ENCODE results near the gene DEGS2. TPM values are rescaled to one million over a fixed set of nuclear protein-coding genes. Genes with fewer than 3 reads are reported as not detected.

DEGS2 gene
- total and polyA plus RNA-seq, 10 donors = 0.33 to 3.2 (median 1.3) TPM

DNA sequence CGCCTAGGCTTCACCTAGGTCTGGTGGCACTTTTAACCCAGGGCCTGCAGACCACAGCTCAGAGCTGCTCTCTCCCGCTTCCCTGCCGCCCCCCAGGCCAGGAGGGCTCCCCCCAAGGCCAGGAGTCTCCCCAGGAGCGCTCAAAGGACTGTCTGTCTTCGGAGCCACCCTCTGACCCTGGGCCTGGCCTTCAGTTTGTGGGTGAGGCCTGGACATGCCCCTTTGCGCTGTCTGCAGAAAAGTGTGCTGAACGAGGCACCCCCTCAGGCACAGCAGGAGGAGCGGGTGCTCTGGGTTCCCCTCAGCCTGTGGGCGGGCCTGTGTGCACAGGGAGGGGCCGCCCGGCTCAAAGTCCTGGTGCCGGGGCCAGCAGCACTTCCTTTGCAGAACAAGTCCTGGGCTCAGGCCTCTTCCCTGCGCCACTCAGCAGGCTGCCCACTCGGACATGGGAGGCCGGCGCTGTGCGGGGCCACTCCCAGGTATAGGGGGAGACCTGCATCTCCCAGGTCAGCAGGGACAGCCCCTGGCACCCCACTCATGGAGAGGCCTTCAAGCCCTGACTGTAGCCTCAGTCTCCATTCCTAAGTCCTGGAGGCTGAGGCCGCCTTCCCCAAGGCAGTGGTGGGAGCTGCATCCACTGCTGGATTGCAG, 14.3 kb downstream of the DEGS2 start:
- WGBS, 5 donors = 59 to 90% (median 81%) methylated on average over 8 to 18 of the region's 18 CpGs

DNA sequence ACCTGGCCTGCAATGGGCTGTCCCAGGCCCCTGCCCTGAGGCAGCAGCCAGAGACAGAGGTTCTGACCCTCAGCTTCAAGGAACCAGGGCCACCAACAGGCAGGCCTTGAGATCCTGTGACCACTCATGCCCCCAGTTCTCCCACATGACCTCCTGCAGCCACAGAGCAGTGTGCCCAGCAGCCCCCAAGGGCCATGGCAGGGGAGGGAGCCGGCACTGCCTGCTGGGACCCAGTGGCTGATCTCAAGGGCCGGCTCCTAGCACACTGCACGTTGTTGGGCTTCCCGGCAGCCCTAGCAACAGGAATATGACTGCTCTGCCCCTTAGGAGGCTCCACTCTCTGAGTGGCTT, 14.8 kb downstream of the DEGS2 start:
- Histone ChIP-seq H3K27me3 (replicated peaks in 1 of 7) (no peaks in the 10 kb centered on the region), H3K27ac (peak overlapping the region in 4 of 8 donors; percentile 14 to 42 (median 34)), H3K9me3 (no peaks in the 10 kb centered on the region), H3K4me3 (no peak overlapping the region), H3K36me3 (peaks cover 0 to 66% (median 46%) of the 10 kb centered on the region in 6 donors), H3K4me1 (peaks cover 9 to 85% (median 39%) of the 10 kb centered on the region in 6 donors)
- no peak for DNase-seq
- TF ChIP-seq POLR2AphosphoS5 (IDR thresholded peaks at IDR 0.05) (peak in 1 of 3 donors; percentile 32), POLR2A (IDR thresholded peaks at IDR 0.05) (no peak)
- TF ChIP-seq, protein P1, sequence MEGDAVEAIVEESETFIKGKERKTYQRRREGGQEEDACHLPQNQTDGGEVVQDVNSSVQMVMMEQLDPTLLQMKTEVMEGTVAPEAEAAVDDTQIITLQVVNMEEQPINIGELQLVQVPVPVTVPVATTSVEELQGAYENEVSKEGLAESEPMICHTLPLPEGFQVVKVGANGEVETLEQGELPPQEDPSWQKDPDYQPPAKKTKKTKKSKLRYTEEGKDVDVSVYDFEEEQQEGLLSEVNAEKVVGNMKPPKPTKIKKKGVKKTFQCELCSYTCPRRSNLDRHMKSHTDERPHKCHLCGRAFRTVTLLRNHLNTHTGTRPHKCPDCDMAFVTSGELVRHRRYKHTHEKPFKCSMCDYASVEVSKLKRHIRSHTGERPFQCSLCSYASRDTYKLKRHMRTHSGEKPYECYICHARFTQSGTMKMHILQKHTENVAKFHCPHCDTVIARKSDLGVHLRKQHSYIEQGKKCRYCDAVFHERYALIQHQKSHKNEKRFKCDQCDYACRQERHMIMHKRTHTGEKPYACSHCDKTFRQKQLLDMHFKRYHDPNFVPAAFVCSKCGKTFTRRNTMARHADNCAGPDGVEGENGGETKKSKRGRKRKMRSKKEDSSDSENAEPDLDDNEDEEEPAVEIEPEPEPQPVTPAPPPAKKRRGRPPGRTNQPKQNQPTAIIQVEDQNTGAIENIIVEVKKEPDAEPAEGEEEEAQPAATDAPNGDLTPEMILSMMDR (IDR thresholded peaks at IDR 0.05 in 8 of 11, conservative IDR thresholded peaks at IDR 0.05 in 3 of 11) = no peak
- 48 to 82% (median 69%) methylated on average over 4 of the region's 4 CpGs for WGBS, 5 donors
- intact Hi-C loops (cut with DNase I; ENCODE audit: low total_unique reads) = no loop called here

More for the DNA sequence above, 14.3 kb downstream of the DEGS2 start:
- peaks cover 0 to 2% (median 0%) of the 10 kb centered on the region in 7 donors for H3K27me3 ChIP-seq (replicated peaks in 1 of 7)
- H3K4me1 ChIP-seq = peaks cover 9 to 85% (median 39%) of the 10 kb centered on the region in 6 donors
- H3K9me3 ChIP-seq = no peaks in the 10 kb centered on the region
- H3K27ac ChIP-seq = peak overlapping the region in 4 of 8 donors; percentile 14 to 42 (median 34)
- intact Hi-C loops (cut with DNase I; ENCODE audit: low total_unique reads) = no loop called here
- DNase-seq = peak; percentile 84
- peaks cover 0 to 61% (median 44%) of the 10 kb centered on the region in 6 donors for H3K36me3 ChIP-seq
- H3K4me3 ChIP-seq = no peak overlapping the region
- peak in 2 of 3 donors; percentile 24 to 40 for TF ChIP-seq POLR2AphosphoS5 (IDR thresholded peaks at IDR 0.05)
- TF ChIP-seq, protein P1 (IDR thresholded peaks at IDR 0.05 in 8 of 11, conservative IDR thresholded peaks at IDR 0.05 in 3 of 11) = no peak

DNA sequence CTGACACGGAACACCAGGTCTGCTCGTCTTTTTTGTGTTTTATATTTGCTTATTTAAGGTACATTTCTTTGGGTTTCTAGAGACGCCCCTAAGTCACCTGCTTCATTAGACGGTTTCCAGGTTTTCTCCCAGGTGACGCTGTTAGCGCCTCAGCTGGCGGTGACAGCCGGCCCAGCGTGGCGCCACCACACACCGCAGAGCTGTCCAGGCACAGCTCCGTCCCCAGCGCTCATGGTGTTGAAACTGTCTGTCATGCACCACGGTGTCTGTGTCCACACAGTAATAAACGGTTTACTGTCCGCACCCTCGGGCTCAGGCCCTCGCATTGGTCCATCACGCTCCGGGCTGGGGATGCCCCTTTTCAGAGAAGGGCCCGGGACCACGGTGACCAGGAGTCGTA, 15.5 kb downstream of the DEGS2 start:
- Histone ChIP-seq H3K4me1 (peaks cover 9 to 85% (median 39%) of the 10 kb centered on the region in 6 donors), H3K4me3 (no peak overlapping the region), H3K27me3 (replicated peaks in 1 of 7) (no peaks in the 10 kb centered on the region), H3K27ac (no peak overlapping the region), H3K9me3 (no peaks in the 10 kb centered on the region), H3K36me3 (peaks cover 0 to 73% (median 51%) of the 10 kb centered on the region in 6 donors)
- intact Hi-C loops (cut with DNase I; ENCODE audit: low total_unique reads) = no loop called here
- TF ChIP-seq POLR2AphosphoS5 (IDR thresholded peaks at IDR 0.05) (peak in 1 of 3 donors; percentile 26), POLR2A (IDR thresholded peaks at IDR 0.05) (no peak)
- DNase-seq = no peak
- 92 to 96% (median 94%) methylated on average over 23 of the region's 23 CpGs for WGBS, 5 donors

DNA sequence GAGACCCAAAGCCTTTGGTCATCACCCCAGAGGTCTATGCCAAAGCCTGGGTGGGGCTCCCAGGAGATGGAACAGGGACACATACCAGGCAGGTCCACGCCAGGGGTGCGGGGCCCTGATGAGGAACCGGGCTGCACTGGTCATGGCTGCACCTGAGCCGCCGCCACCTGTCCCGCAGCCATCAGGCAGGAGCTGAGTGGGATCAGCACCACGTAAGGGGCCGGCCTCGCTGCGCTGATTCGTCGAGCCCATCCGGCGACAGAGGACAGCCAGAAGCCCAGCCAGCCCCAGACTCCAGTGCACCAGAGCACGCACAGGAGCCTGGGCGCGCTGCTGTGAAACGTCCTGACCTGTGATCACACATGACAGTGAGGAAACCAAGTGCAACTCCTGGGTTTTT, 15.9 kb downstream of the DEGS2 start:
- Histone ChIP-seq H3K4me1 (peaks cover 9 to 83% (median 39%) of the 10 kb centered on the region in 6 donors), H3K27ac (peak overlapping the region in 1 of 8 donors; percentile 75), H3K36me3 (peaks cover 0 to 77% (median 55%) of the 10 kb centered on the region in 6 donors), H3K27me3 (replicated peaks in 1 of 7) (no peaks in the 10 kb centered on the region), H3K4me3 (no peak overlapping the region), H3K9me3 (no peaks in the 10 kb centered on the region)
- WGBS, 5 donors = 95 to 97% (median 95%) methylated on average over 16 to 18 of the region's 18 CpGs
- TF ChIP-seq, protein P1 (IDR thresholded peaks at IDR 0.05 in 8 of 11, conservative IDR thresholded peaks at IDR 0.05 in 3 of 11) = no peak
- no peak for TF ChIP-seq POLR2A (IDR thresholded peaks at IDR 0.05)
- TF ChIP-seq POLR2AphosphoS5 (IDR thresholded peaks at IDR 0.05) = no peak
- DNase-seq = no peak
- intact Hi-C loops (cut with DNase I; ENCODE audit: low total_unique reads) = no loop called here

All from spleen (tissue), 11 donors.